Mucosa of stomach (tissue), 1 donor: ENCODE measurements around the gene TMEM161A.
"Not testable (repeated sequence)": the region's sequence is repeated elsewhere in the genome, so short reads cannot be mapped to it uniquely, and the experiment has no call there.

Source experiments
- H3K27me3 ChIP-seq: one replicate; pipeline ENCODE4 v1.7.0; 2013; ENCODE audit warnings: mild to moderate bottlenecking, low read length; ENCODE audit not compliant: control insufficient read depth, insufficient read depth
- H3K36me3 ChIP-seq: one replicate; pipeline ENCODE4 v1.7.0; 2013; ENCODE audit warnings: low read length; ENCODE audit not compliant: control insufficient read depth, insufficient read depth
- H3K4me1 ChIP-seq: one replicate; pipeline ENCODE4 v1.7.0; 2013; ENCODE audit warnings: mild to moderate bottlenecking, low read length; ENCODE audit not compliant: control insufficient read depth, insufficient read depth
- H3K4me3 ChIP-seq: one replicate; pipeline ENCODE4 v1.7.0; 2013; ENCODE audit warnings: low read length
- H3K9ac ChIP-seq: one replicate; pipeline ENCODE4 v1.7.0; 2013; ENCODE audit warnings: mild to moderate bottlenecking, low read length, moderate library complexity
- H3K9me3 ChIP-seq: one replicate; pipeline ENCODE4 v1.7.0; 2013; ENCODE audit warnings: mild to moderate bottlenecking, low read length, moderate library complexity; ENCODE audit not compliant: control insufficient read depth
- donor health status: Pancreatic carcinoma.

TMEM161A gene

GRCh38 chr19:19149435-19149834, 11.2 kb upstream of the TMEM161A start:
- no peaks in the 10 kb centered on the region for H3K9me3 ChIP-seq
- no peak overlapping the region for H3K9ac ChIP-seq
- peaks cover 5% of the 10 kb centered on the region for H3K4me1 ChIP-seq
- no peak overlapping the region for H3K4me3 ChIP-seq
- no peaks in the 10 kb centered on the region for H3K36me3 ChIP-seq
- no peaks in the 10 kb centered on the region for H3K27me3 ChIP-seq

DNA sequence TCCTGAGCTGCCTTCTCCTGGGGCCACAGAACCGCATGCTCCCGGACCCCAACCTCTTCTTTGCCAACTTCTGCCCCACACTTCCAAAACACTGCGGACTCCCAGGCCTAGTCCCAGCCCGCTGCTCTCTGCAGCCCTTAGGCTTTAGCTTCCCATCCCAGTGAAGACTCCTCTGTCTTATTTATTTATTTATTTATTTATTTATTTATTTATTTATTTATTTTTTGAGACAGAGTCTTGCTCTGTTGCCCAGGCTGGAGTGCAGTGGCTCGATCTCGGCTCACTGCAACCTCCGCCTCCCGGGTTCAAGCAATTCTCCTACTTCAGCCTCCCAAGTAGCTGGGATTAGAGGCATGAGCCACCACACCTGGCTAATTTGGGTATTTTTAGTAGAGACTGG, 10.2 kb upstream of the TMEM161A start:
- not testable (repeated sequence) for H3K27me3 ChIP-seq, H3K9me3 ChIP-seq, H3K9ac ChIP-seq

GRCh38 chr19:19147344-19147743, 9.1 kb upstream of the TMEM161A start:
- Histone ChIP-seq H3K4me1 (peaks cover 5% of the 10 kb centered on the region), H3K36me3 (no peaks in the 10 kb centered on the region), H3K9me3 (no peaks in the 10 kb centered on the region), H3K4me3 (no peak overlapping the region), H3K27me3 (no peaks in the 10 kb centered on the region), H3K9ac (no peak overlapping the region)

More for the DNA sequence above, 10.2 kb upstream of the TMEM161A start:
- not testable (repeated sequence) for H3K4me1 ChIP-seq, H3K4me3 ChIP-seq, H3K36me3 ChIP-seq

GRCh38 chr19:19146865-19147264, 8.6 kb upstream of the TMEM161A start:
- no peak overlapping the region for H3K9ac ChIP-seq

DNA sequence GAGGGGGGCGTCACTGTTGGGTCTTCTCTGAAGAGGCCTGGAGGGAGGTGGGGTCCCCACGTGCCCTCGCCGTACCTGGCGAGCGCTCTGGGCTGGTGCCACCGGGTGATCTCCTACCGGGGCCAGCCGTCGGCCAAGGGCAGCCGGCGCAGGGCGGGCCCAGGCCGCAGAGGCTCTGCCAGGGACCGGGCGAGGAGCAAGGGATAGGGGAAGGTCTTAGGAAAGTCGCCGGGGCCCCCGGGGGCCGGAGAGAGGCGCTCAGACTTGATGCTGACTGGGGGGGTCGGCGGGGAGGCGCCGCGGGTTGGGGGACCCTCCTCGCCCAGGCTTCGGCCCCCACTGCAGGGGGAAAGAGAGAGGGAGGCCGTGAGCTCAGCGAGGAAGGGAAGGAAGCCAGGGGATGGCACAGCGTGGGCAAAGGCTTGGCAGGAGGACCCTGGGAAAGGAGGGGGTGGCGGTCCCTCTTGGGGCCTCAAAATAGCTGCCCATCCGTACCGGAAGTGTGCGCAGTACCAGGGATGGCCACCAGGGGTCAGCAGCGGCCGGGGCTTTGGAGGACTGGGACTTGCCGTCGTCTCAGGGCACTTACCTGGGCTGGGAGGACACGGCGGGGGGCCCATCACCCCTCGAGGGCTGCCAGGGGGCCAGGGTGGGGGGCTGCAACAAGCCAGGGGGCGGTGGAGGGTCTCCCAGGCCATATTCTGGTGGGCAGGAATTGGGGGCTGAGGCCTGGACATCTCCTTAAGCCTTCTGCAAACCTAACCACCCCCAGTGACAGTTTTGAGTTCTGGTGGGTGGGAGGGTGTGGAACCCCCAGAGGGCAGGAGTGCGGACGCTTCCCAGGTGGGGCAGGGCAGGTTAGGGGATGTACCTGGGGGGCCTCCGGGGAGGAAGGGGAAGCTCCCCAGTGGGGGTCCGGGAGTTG, 7.7 kb upstream of the TMEM161A start:
- Histone ChIP-seq H3K36me3 (no peaks in the 10 kb centered on the region), H3K9me3 (no peaks in the 10 kb centered on the region), H3K9ac (no peak overlapping the region), H3K4me3 (no peak overlapping the region), H3K27me3 (no peaks in the 10 kb centered on the region), H3K4me1 (peaks cover 5% of the 10 kb centered on the region)

More at GRCh38 chr19:19146865-19147264, 8.6 kb upstream of the TMEM161A start:
- no peaks in the 10 kb centered on the region for H3K36me3 ChIP-seq
- peaks cover 5% of the 10 kb centered on the region for H3K4me1 ChIP-seq
- no peaks in the 10 kb centered on the region for H3K9me3 ChIP-seq
- no peaks in the 10 kb centered on the region for H3K27me3 ChIP-seq
- H3K4me3 ChIP-seq, result no peak overlapping the region

DNA sequence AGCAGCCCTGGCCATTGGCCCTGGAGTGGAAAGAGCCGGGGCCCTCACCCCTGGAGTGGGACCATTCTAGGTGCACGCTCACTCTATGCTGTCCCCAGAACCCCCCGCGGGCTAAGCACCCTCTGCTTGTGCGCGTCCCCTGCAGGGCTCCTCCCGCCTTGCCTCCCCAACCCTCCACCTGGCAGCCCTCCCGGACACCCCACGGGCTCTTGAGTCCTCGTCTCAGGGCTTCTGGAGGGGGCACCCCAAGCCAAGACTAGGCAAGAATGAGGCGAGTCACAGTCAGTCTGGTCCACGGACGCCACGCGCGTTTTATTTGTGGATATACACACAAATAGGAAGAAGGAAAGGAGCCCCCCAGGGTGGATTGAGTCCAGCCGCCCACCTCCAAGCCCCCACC, 7.0 kb upstream of the TMEM161A start:
- peaks cover 5% of the 10 kb centered on the region for H3K4me1 ChIP-seq
- H3K9ac ChIP-seq, result no peak overlapping the region
- H3K4me3 ChIP-seq, result no peak overlapping the region
- H3K9me3 ChIP-seq, result no peaks in the 10 kb centered on the region
- H3K27me3 ChIP-seq, result no peaks in the 10 kb centered on the region
- H3K36me3 ChIP-seq, result no peaks in the 10 kb centered on the region

DNA sequence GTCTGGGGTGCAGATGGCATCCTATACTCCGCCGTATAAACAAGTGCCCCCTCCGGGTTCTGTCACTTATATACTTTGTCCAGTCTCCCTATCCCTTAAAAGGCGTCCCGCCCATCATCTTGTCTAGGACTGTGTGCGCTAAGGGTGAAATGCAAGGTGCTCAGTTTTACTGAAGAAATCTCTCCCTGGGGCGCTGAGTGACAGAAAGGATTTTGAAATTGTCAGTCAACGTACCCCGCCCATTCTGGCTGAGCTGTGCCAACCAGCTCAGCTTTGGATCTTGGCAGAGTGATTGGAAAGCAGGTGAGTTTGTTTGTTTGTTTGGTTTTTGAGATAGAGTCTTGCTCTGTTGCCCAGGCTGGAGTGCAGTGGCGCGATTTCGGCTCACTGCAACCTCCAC, 4.1 kb upstream of the TMEM161A start:
- no peak overlapping the region for H3K4me3 ChIP-seq
- H3K27me3 ChIP-seq, result no peaks in the 10 kb centered on the region

DNA sequence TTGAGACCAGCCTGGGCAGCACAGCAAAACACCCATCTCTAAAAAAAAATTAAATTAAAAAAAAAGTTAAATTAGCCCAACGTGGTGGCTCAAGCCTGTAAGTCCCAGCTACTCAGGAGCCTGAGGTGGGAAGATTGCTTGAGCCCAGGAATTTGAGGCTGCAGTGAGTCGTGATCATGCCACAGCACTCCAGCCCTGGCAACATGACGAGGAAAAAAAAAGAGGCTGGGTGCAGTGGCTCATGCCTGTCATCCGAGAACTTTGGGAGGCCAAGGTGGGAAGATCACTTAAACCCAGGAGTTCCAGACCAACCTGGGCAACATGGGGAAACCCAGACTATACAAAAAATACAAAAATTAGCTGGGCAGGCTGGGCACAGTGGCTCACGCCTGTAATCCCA, 2.2 kb upstream of the TMEM161A start:
- H3K27me3 ChIP-seq, result no peaks in the 10 kb centered on the region
- no peaks in the 10 kb centered on the region for H3K36me3 ChIP-seq
- H3K4me3 ChIP-seq, result no peak overlapping the region
- H3K4me1 ChIP-seq, result peaks cover 12% of the 10 kb centered on the region
- no peak overlapping the region for H3K9ac ChIP-seq
- H3K9me3 ChIP-seq, result no peaks in the 10 kb centered on the region

More for the DNA sequence above, 4.1 kb upstream of the TMEM161A start:
- no peak overlapping the region for H3K9ac ChIP-seq
- H3K9me3 ChIP-seq, result no peaks in the 10 kb centered on the region
- no peaks in the 10 kb centered on the region for H3K36me3 ChIP-seq
- peaks cover 13% of the 10 kb centered on the region for H3K4me1 ChIP-seq

DNA sequence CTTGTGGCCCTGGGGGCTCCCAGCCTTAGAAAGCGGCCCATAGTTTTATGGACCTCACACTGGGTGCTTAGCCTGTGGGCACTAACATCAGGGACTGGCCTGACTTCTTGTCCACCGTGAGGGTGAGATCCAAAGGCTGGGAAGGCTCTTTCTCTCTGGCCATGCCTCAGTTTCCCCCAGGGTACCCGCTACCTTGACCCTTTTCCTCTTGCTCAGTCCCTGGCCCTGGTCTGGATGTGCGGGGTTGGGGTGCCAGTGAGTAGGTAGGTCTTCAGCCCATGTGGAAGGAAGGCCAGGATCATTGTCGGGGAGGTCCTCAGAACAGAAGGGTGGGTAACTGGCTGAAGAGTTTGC, 1.6 kb upstream of the TMEM161A start:
- H3K36me3 ChIP-seq, result no peaks in the 10 kb centered on the region
- no peak overlapping the region for H3K4me3 ChIP-seq
- no peak overlapping the region for H3K9ac ChIP-seq
- H3K27me3 ChIP-seq, result no peaks in the 10 kb centered on the region
- no peaks in the 10 kb centered on the region for H3K9me3 ChIP-seq
- H3K4me1 ChIP-seq, result peaks cover 12% of the 10 kb centered on the region

DNA sequence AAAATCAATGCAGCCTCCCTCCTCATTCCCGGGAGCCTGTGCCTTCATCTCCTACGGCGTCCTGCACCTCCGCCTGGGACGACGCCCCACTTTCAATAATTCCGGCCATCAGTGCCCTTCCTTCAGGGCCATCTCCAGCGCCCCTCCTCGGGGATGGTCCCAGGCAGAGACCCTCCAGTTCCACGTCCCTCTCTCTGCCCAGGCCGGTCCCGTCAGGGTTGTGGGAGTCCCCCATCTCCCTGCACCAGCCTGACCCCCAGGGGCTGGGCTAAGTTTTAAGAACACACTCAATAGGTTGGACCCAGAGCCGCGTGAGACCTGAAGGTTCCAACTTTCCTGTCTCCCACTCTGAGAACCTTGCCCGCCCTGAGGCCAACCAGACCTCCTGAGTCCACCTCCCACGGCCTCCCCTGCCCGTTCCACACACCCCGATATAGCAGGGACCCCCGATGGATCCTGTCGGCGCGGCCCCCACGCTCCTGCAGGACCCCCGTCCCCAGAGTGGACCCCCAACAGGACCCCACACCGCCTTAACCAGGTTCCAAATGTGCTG, 646 bp downstream of the TMEM161A start:
- Histone ChIP-seq H3K9ac (peak overlapping the region; percentile 97), H3K27me3 (no peaks in the 10 kb centered on the region), H3K4me3 (peak overlapping the region; percentile 95), H3K9me3 (no peaks in the 10 kb centered on the region), H3K36me3 (no peaks in the 10 kb centered on the region), H3K4me1 (peaks cover 12% of the 10 kb centered on the region)

DNA sequence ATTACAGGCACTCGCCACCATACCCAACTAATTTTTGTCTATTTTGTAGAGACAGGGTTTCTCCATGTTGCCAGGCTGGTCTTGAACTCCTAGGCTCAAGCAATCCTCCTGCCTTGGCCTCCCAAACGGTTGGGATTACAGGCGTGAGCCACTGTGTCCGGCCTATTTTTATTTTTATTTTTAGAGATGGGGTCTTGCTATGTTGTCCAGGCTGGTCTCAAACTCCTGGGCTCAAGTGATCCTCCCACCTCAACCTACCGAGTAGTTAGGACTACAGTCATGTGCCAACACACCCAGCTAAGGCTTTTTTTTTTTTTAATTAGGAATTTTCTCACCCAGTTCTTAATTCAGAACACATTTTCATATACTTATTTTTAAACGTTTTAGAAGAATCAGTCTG, 2.6 kb downstream of the TMEM161A start:
- not testable (repeated sequence) for H3K9me3 ChIP-seq, H3K27me3 ChIP-seq, H3K36me3 ChIP-seq, H3K9ac ChIP-seq, H3K4me3 ChIP-seq
- H3K4me1 ChIP-seq, result peaks cover 12% of the 10 kb centered on the region

DNA sequence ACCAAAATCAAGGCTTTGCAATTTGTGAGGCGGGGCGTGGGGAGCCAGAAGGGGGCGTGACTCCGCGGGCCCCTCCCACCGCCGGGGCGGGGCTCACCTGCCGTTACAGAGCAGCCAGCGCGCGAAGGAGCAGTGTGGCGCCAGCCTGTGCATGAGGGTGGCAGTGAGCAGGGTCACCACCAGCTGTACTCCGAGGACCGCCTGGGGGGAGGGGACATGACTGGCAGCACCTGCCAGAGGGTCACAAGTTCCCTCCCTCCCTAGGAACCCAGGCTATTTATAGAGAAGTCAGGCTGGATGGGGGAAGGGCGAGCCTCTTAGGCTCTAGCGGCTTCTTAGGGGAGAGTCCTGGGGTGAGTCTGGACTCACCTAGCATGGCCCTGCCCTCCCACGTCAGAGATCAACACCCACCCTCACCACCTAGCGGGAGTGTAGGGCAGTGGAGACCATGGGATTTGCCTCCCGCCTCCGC, 3.6 kb downstream of the TMEM161A start:
- Histone ChIP-seq H3K36me3 (no peaks in the 10 kb centered on the region), H3K4me1 (peaks cover 12% of the 10 kb centered on the region), H3K27me3 (no peaks in the 10 kb centered on the region), H3K4me3 (no peak overlapping the region), H3K9ac (no peak overlapping the region), H3K9me3 (peaks cover 6% of the 10 kb centered on the region)
